HCT116 (cell line): Measurements from ENCODE around the gene BRD2. TPM values are rescaled to one million over a fixed set of nuclear protein-coding genes. Genes with fewer than 3 reads are reported as not detected.
A peak's percentile ranks its signal among the peaks of the same experiment; 100 is the strongest.

Experiments used
- ATAC-seq: fragments of 200-7000 bp; cut with Tn5 transposase; 2 replicates; pipeline ENCODE4 v1.9.1; 2020; ENCODE audit warnings: mild to moderate bottlenecking, moderate library complexity
- BruUV-seq: library from RNA; stranded (reverse); fragments of 400-500 nt; replicated peaks from 2 replicates; lab custom pipeline; 2021; lab: Mats Ljungman, UMichigan
- CTCF ChIA-PET: fragments of 300-600 bp; sonication (Branson Sonifier 250); formaldehyde crosslinking; loops from one replicate; lab custom pipeline; 2021; ENCODE audit warnings: antibody characterized with exemption; lab: Charles Lee
- POLR2A ChIA-PET: fragments of 300-600, 350-600 bp; sonication (Branson Sonifier 250); formaldehyde crosslinking; loops from one replicate; lab custom pipeline; 2021; ENCODE audit warnings: antibody characterized with exemption; lab: Charles Lee
- RAD21 ChIA-PET, 2 experiments: fragments of 300-600 bp; sonication (Branson Sonifier 250); formaldehyde crosslinking; loops; one replicate each; lab custom pipeline; 2023; ENCODE audit warnings: low total read pairs in 2 of 2; ENCODE audit not compliant: uncharacterized antibody in 2 of 2, unreplicated experiment in 2 of 2, low non-redundant PET in 1 of 2; lab: Charles Lee
- DNase-seq: peaks from one replicate; pipeline ENCODE4 v3.0.0-alpha.2; 2010; ENCODE audit warnings: low read depth, low spot score
- H2AFZ ChIP-seq: fragments of 200-600 bp; shearing (Covaris generic), sonication (generic); 2 replicates; pipeline ENCODE4 v1.6.1; 2017; ENCODE audit warnings: low read depth, mixed run types, mixed read lengths, antibody characterized with exemption, low read length; ENCODE audit not compliant: poor library complexity, severe bottlenecking
- H3K27ac ChIP-seq: 2 replicates; pipeline ENCODE4 v1.5.1; 2012; ENCODE audit warnings: low read depth, low read length
- H3K27me3 ChIP-seq: fragments of 200-600 bp; sonication (generic); 2 replicates; pipeline ENCODE4 v1.6.1; 2016; ENCODE audit warnings: mixed run types, low read length, mixed read lengths; ENCODE audit not compliant: insufficient read depth
- H3K36me3 ChIP-seq, 2 experiments: fragments of 200-500 bp in 1 of 2; fragments of 200-600 bp in 1 of 2; sonication (Bioruptor generic) in 1 of 2; sonication (generic) in 1 of 2; 2 replicates each; pipeline versions ENCODE4 v1.5.1 to v1.6.1; 2014 to 2016; ENCODE audit warnings: low read length in 2 of 2, inconsistent platforms in 1 of 2, mixed read lengths in 1 of 2, mixed run types in 1 of 2; ENCODE audit not compliant: insufficient read depth in 2 of 2, control insufficient read depth in 1 of 2
- H3K4me1 ChIP-seq, 2 experiments: fragments of 200-600 bp in 1 of 2; sonication (generic) in 1 of 2; 2 replicates each; pipeline versions ENCODE4 v1.5.1 to v1.6.1; 2012 to 2017; ENCODE audit warnings: low read length in 2 of 2, inconsistent platforms in 1 of 2, mild to moderate bottlenecking in 1 of 2, mixed read lengths in 1 of 2, mixed run types in 1 of 2, moderate library complexity in 1 of 2; ENCODE audit not compliant: insufficient read depth in 2 of 2, control insufficient read depth in 1 of 2
- H3K4me2 ChIP-seq: fragments of 200-600 bp; sonication (generic); 2 replicates; pipeline ENCODE4 v1.6.1; 2017; ENCODE audit warnings: mixed run types, low read length, mixed read lengths
- H3K4me3 ChIP-seq, 2 experiments: fragments of 200-600 bp in 1 of 2; sonication (generic) in 1 of 2; replicated peaks in 1 of 2; 2 replicates each; pipeline ENCODE4 v1.5.1; 2011 to 2016; ENCODE audit warnings: low read length in 2 of 2, control low read depth in 1 of 2, low read depth in 1 of 2, mild to moderate bottlenecking in 1 of 2, mixed read lengths in 1 of 2, mixed run types in 1 of 2
- H3K79me2 ChIP-seq: fragments of 200-600 bp; sonication (generic); 2 replicates; pipeline ENCODE4 v1.6.1; 2017; ENCODE audit warnings: mild to moderate bottlenecking, mixed run types, low read length, moderate library complexity, mixed read lengths; ENCODE audit not compliant: insufficient read depth
- H3K9ac ChIP-seq: fragments of 200-600 bp; sonication (generic); 2 replicates; pipeline ENCODE4 v1.6.1; 2016; ENCODE audit warnings: low read length, mixed read lengths
- H3K9me2 ChIP-seq: fragments of 200-600 bp; sonication (generic), shearing (Covaris generic); 2 replicates; pipeline ENCODE4 v1.6.1; 2017; ENCODE audit warnings: mixed run types, mild to moderate bottlenecking, moderate library complexity; ENCODE audit not compliant: insufficient read depth
- H3K9me3 ChIP-seq, 2 experiments: fragments of 200-500 bp in 1 of 2; fragments of 200-600 bp in 1 of 2; sonication (Bioruptor generic) in 1 of 2; sonication (generic) in 1 of 2; 2 replicates each; pipeline ENCODE4 v1.6.1; 2014 to 2017; ENCODE audit warnings: low read length in 2 of 2, mixed read lengths in 2 of 2, inconsistent platforms in 1 of 2, low read depth in 1 of 2, mild to moderate bottlenecking in 1 of 2, mixed run types in 1 of 2, moderate library complexity in 1 of 2; ENCODE audit not compliant: control insufficient read depth in 1 of 2, insufficient read depth in 1 of 2
- H4K20me1 ChIP-seq: fragments of 200-600 bp; sonication (generic), shearing (Covaris generic); 2 replicates; pipeline ENCODE4 v1.6.1; 2017; ENCODE audit warnings: mixed run types, mild to moderate bottlenecking, moderate library complexity; ENCODE audit not compliant: insufficient read depth
- CEBPB ChIP-seq: IDR thresholded peaks from 2 replicates; pipeline ENCODE4 v1.6.1; 2012; ENCODE audit warnings: low read depth
- CTCF ChIP-seq, 3 experiments: fragments of 200-600 bp in 1 of 3; sonication (generic) in 1 of 3; IDR thresholded peaks in 2 of 3; conservative IDR thresholded peaks in 1 of 3; 2 replicates each; pipeline ENCODE4 v1.5.1; 2012 to 2017; ENCODE audit warnings: low read depth in 2 of 3, low read length in 2 of 3, antibody characterized with exemption in 1 of 3, borderline replicate concordance in 1 of 3, control low read depth in 1 of 3, mild to moderate bottlenecking in 1 of 3, mixed read lengths in 1 of 3, mixed run types in 1 of 3, moderate library complexity in 1 of 3; ENCODE audit not compliant: insufficient read depth in 1 of 3
- EGR1 ChIP-seq: IDR thresholded peaks from 2 replicates; pipeline ENCODE4 v1.6.1; 2012; ENCODE audit warnings: low read depth
- ELF1 ChIP-seq: IDR thresholded peaks from 2 replicates; pipeline ENCODE4 v1.6.1; 2012; ENCODE audit warnings: low read depth, borderline replicate concordance
- FOSL1 ChIP-seq: IDR thresholded peaks from 2 replicates; pipeline ENCODE4 v1.6.1; 2012; ENCODE audit warnings: low read depth
- JUND ChIP-seq: IDR thresholded peaks from 2 replicates; pipeline ENCODE4 v1.6.1; 2012
- POLR2AphosphoS5 ChIP-seq: IDR thresholded peaks from 2 replicates; pipeline ENCODE4 v1.6.1; 2011; ENCODE audit warnings: mild to moderate bottlenecking, low read depth, low read length, moderate library complexity
- RAD21 ChIP-seq: IDR thresholded peaks from 2 replicates; pipeline ENCODE4 v1.6.1; 2012; ENCODE audit warnings: low read depth, mild to moderate bottlenecking
- REST ChIP-seq: IDR thresholded peaks from 2 replicates; pipeline ENCODE4 v1.6.1; 2012; ENCODE audit warnings: low read depth
- SIN3A ChIP-seq: IDR thresholded peaks from 2 replicates; pipeline ENCODE4 v1.6.1; 2012; ENCODE audit warnings: low read depth
- ZFX ChIP-seq: fragments of 450-650 bp; IDR thresholded peaks from 2 replicates; pipeline ENCODE4 v1.6.1; 2017
- ZNF274 ChIP-seq: fragments of 200-500 bp; sonication (Bioruptor generic); IDR thresholded peaks from 2 replicates; pipeline ENCODE4 v1.6.1; 2014; ENCODE audit warnings: mild to moderate bottlenecking, low read depth, low read length, inconsistent platforms
- intact Hi-C: fragments of 100-400 bp; cut with micrococcal nuclease; formaldehyde crosslinking; loops from 2 replicates; pipeline ENCODE4 v1.10.0; 2022
- total RNA-seq: library from RNA; stranded (reverse); gene quantifications from one replicate; pipeline ENCODE4 v1.2.1, GENCODE V29; 2021; ENCODE audit not compliant: unreplicated experiment
- TF ChIP-seq, protein P1 (sequence below): IDR thresholded peaks from 2 replicates; pipeline ENCODE4 v1.6.1; 2012
- TF ChIP-seq, protein P2 (sequence below): IDR thresholded peaks from 2 replicates; pipeline ENCODE4 v1.6.1; 2012

Gene BRD2
- total RNA-seq, 1 experiment from 2014 or later = 260 TPM

- Histone ChIP-seq H3K4me3 (no peak overlapping the region), H3K9me3 (no peaks in the 10 kb centered on the region), H3K4me1 (no peaks in the 10 kb centered on the region), H2AFZ (no peak overlapping the region), H3K9ac (no peak overlapping the region), H3K9me2 (no peaks in the 10 kb centered on the region), H3K27ac (no peak overlapping the region), H3K36me3 (peaks cover 41 to 42% of the 10 kb centered on the region in 2 experiments), H3K27me3 (no peaks in the 10 kb centered on the region), H3K79me2 (peaks cover 36% of the 10 kb centered on the region), H3K4me2 (no peak overlapping the region), H4K20me1 (peaks cover 50% of the 10 kb centered on the region)
- no TSS peak for BruUV-seq
- no peak for DNase-seq
- RAD21 ChIA-PET = no interaction called here
- CTCF ChIA-PET = interaction anchor here (0.9 to 4.0 kb wide), 3 partner anchors 10 to 96 kb away, joined by 3 to 39 read pairs (median 4); partner anchors contain the start of gene HLA-DMA
- POLR2A ChIA-PET = interaction anchor here (0.9 to 12.5 kb wide), 2 partner anchors 11 to 88 kb away, joined by 3 to 227 read pairs; partner anchors contain the start of gene BRD2
- intact Hi-C loops = no loop called here
- ATAC-seq = no peak; the same call in 1 of the 2 replicates
- TF ChIP-seq CEBPB = no peak
- TF ChIP-seq CTCF (IDR thresholded peaks at IDR 0.05 in 2 of 3, conservative IDR thresholded peaks at IDR 0.05 in 1 of 3; ENCODE audit: borderline replicate concordance in 1 of 3, insufficient read depth in 1 of 3, low read depth in 2 of 3, low read length in 2 of 3) = no peak
- TF ChIP-seq, protein P1, sequence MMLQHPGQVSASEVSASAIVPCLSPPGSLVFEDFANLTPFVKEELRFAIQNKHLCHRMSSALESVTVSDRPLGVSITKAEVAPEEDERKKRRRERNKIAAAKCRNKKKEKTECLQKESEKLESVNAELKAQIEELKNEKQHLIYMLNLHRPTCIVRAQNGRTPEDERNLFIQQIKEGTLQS = no peak
- TF ChIP-seq ELF1 = no peak
- peak; percentile 25; the same call in 1 of the 2 replicates for TF ChIP-seq SIN3A
- no peak for TF ChIP-seq FOSL1
- peak; percentile 10 for TF ChIP-seq JUND
- 0 out of 2 replicates have a peak, but pooled peaks have one; percentile 2 for TF ChIP-seq RAD21
- no peak for TF ChIP-seq ZFX
- no peak for TF ChIP-seq REST
- TF ChIP-seq, protein P2, sequence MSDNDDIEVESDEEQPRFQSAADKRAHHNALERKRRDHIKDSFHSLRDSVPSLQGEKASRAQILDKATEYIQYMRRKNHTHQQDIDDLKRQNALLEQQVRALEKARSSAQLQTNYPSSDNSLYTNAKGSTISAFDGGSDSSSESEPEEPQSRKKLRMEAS = no peak
- TF ChIP-seq EGR1 = no peak
- no peak for TF ChIP-seq ZNF274
- peak; percentile 67; the same call in 1 of the 2 replicates for TF ChIP-seq POLR2AphosphoS5
Observed at GRCh38 chr6:32982084-32982701, 13.8 kb downstream of the BRD2 start.
